HepG2 (cell line): ENCODE data around the gene ALDH3B1. TPM values are rescaled to one million over a fixed set of nuclear protein-coding genes. Genes with fewer than 3 reads are reported as not detected.

ENCODE experiments used
- FOXK2 ChIP-seq: fragments of 450-650 bp; IDR thresholded peaks from 2 replicates; pipeline ENCODE4 v1.6.1; 2016
- HOXA5 ChIP-seq: sonication (generic); formaldehyde crosslinking; IDR thresholded peaks from 2 replicates; pipeline ENCODE4 v1.4.0; 2020; ENCODE audit warnings: missing genetic modification reagents
- IKZF1 ChIP-seq: fragments of 450-650 bp; IDR thresholded peaks from 2 replicates; pipeline ENCODE4 v1.7.1; 2016
- KDM2A ChIP-seq: sonication (generic); formaldehyde crosslinking; IDR thresholded peaks from 2 replicates; pipeline ENCODE4 v1.4.0; 2020; ENCODE audit warnings: low read depth, missing genetic modification reagents, borderline replicate concordance
- KDM5A ChIP-seq: fragments of 200-600 bp; sonication (generic); IDR thresholded peaks from 2 replicates; pipeline ENCODE4 v1.7.0; 2018; ENCODE audit warnings: antibody characterized with exemption, mild to moderate bottlenecking, low read length, borderline replicate concordance
- MIXL1 ChIP-seq: IDR thresholded peaks from 2 replicates; pipeline ENCODE4 v1.6.1; 2016
- MTF2 ChIP-seq: sonication (generic); formaldehyde crosslinking; IDR thresholded peaks from 2 replicates; pipeline ENCODE4 v1.5.0; 2020; ENCODE audit warnings: missing genetic modification reagents, borderline replicate concordance
- NR0B2 ChIP-seq: sonication (generic); formaldehyde crosslinking; IDR thresholded peaks from 2 replicates; pipeline ENCODE4 v1.4.0; 2020; ENCODE audit warnings: mild to moderate bottlenecking, missing genetic modification reagents
- SIX4 ChIP-seq: sonication (generic); formaldehyde crosslinking; IDR thresholded peaks from 2 replicates; pipeline ENCODE4 v1.4.0; 2020; ENCODE audit warnings: missing genetic modification reagents
- TRAFD1 ChIP-seq: sonication (generic); formaldehyde crosslinking; IDR thresholded peaks from 2 replicates; pipeline ENCODE4 v1.5.1; 2020; ENCODE audit warnings: missing genetic modification reagents, mild to moderate bottlenecking, borderline replicate concordance
- UBTF ChIP-seq: sonication (generic); formaldehyde crosslinking; IDR thresholded peaks from 2 replicates; pipeline ENCODE4 v1.4.0; 2020; ENCODE audit warnings: mild to moderate bottlenecking, missing genetic modification reagents
- ZBTB38 ChIP-seq: sonication (generic); formaldehyde crosslinking; IDR thresholded peaks from 2 replicates; pipeline ENCODE4 v1.5.1; 2020; ENCODE audit warnings: mild to moderate bottlenecking, missing genetic modification reagents
- ZBTB44 ChIP-seq: sonication (generic); formaldehyde crosslinking; IDR thresholded peaks from 2 replicates; pipeline ENCODE4 v1.4.0; 2020; ENCODE audit warnings: missing genetic modification reagents
- ZNF20 ChIP-seq: sonication (generic); formaldehyde crosslinking; IDR thresholded peaks from 2 replicates; pipeline ENCODE4 v1.4.0; 2020; ENCODE audit warnings: mild to moderate bottlenecking, moderate library complexity, missing genetic modification reagents
- ZNF205 ChIP-seq: IDR thresholded peaks from 2 replicates; pipeline ENCODE4 v1.6.1; 2018; ENCODE audit warnings: missing biosample characterization, missing genetic modification reagents
- ZNF207 ChIP-seq: fragments of 450-650 bp; IDR thresholded peaks from 2 replicates; pipeline ENCODE4 v1.6.1; 2016; ENCODE audit warnings: antibody characterized with exemption, borderline replicate concordance
- ZNF570 ChIP-seq: sonication (generic); formaldehyde crosslinking; IDR thresholded peaks from 2 replicates; pipeline ENCODE4 v1.4.0; 2020; ENCODE audit warnings: mild to moderate bottlenecking, missing genetic modification reagents, borderline replicate concordance
- ZNF619 ChIP-seq: sonication (generic); formaldehyde crosslinking; IDR thresholded peaks from 2 replicates; pipeline ENCODE4 v1.4.0; 2020; ENCODE audit warnings: mild to moderate bottlenecking, missing genetic modification reagents
- ZNF660 ChIP-seq: sonication (generic); formaldehyde crosslinking; IDR thresholded peaks from 2 replicates; pipeline ENCODE4 v1.5.1; 2020; ENCODE audit warnings: mild to moderate bottlenecking, low read depth, missing genetic modification reagents, borderline replicate concordance
- ZNF691 ChIP-seq: sonication (generic); formaldehyde crosslinking; IDR thresholded peaks from 2 replicates; pipeline ENCODE4 v1.4.0; 2020; ENCODE audit warnings: missing genetic modification reagents, low read depth, mild to moderate bottlenecking, borderline replicate concordance
- ZNF883 ChIP-seq: sonication (generic); formaldehyde crosslinking; IDR thresholded peaks from 2 replicates; pipeline ENCODE4 v1.5.1; 2020; ENCODE audit warnings: mild to moderate bottlenecking, missing genetic modification reagents; ENCODE audit errors: not compliant biosample characterization
- ZNF891 ChIP-seq: sonication (generic); formaldehyde crosslinking; IDR thresholded peaks from 2 replicates; pipeline ENCODE4 v1.5.0; 2020; ENCODE audit warnings: mild to moderate bottlenecking, missing genetic modification reagents
- polyA plus RNA-seq, 8 experiments: library from polyadenylated mRNA; depleted of rRNA in 3 of 8; stranded (reverse) in 7 of 8; unstranded in 1 of 8; fragments of >200 nt; fragmentation: Illumina TruSeq in 4 of 8; extraction: Trizol in 4 of 8; gene quantifications; 2 replicates each; pipeline versions ENCODE4 v1.2.1 to v1.2.3, GENCODE V29; 2011 to 2016; ENCODE audit warnings: low read depth in 4 of 8, missing spikeins in 1 of 8, mixed read lengths in 1 of 8; ENCODE audit not compliant: insufficient read depth in 1 of 8
- total RNA-seq, 5 experiments: library from RNA; depleted of rRNA; stranded (reverse); fragments of >200 nt; fragmentation: Illumina TruSeq; extraction: Trizol; gene quantifications; 2 replicates each; pipeline ENCODE4 v1.2.3, GENCODE V29; 2016; ENCODE audit warnings: low read depth in 1 of 5

ALDH3B1 gene
- total and polyA plus RNA-seq, 2 of the 13 experiments (the other 11 are each of a cell fraction or from before 2014, with no cell fraction given), result 4.0 to 6.7 TPM

- TF ChIP-seq ZNF20 (CRISPR knock-in tag) (no peak), FOXK2 (no peak), ZBTB38 (CRISPR knock-in tag) (peak; percentile 46; the same call in 1 of the 2 replicates), UBTF (no peak; the same call in 1 of the 2 replicates), ZNF891 (CRISPR knock-in tag) (no peak), KDM2A (CRISPR knock-in tag) (no peak), ZNF883 (CRISPR knock-in tag) (no peak), MIXL1 (no peak), SIX4 (no peak), IKZF1 (no peak), ZNF205 (CRISPR knock-in tag) (no peak), ZNF619 (CRISPR knock-in tag) (no peak), TRAFD1 (no peak), ZNF691 (peak; percentile 29; the same call in 1 of the 2 replicates), HOXA5 (no peak), KDM5A (no peak), ZNF207 (no peak), ZBTB44 (no peak), MTF2 (no peak), ZNF660 (CRISPR knock-in tag) (no peak), NR0B2 (CRISPR knock-in tag) (no peak), ZNF570 (CRISPR knock-in tag) (no peak)
Observed at GRCh38 chr11:68003846-68004550, 6.1 kb upstream of the ALDH3B1 start, which contains the start of gene UNC93B1 (continued).
